Gastrocnemius medialis (tissue), 4 donors: ENCODE results near the gene ADARB2.

ENCODE experiments used
- POLR2A ChIP-seq, 2 donors: fragments of 450-650 bp; IDR thresholded peaks; one replicate each; pipeline ENCODE4 v1.6.1; 2017; ENCODE audit warnings: antibody characterized with exemption in 2 of 2, mild to moderate bottlenecking in 2 of 2, moderate library complexity in 2 of 2
- TF ChIP-seq, protein P1 (sequence below), 5 experiments: fragments of 450-650 bp in 3 of 5; fragments of 200-600 bp in 2 of 5; sonication (generic) in 2 of 5; IDR thresholded peaks in 4 of 5; conservative IDR thresholded peaks in 1 of 5; 1 replicate in 4 of 5; 2 replicates in 1 of 5; pipeline ENCODE4 v1.5.1; 2016 to 2019; ENCODE audit warnings: antibody characterized with exemption in 5 of 5, mild to moderate bottlenecking in 3 of 5, moderate library complexity in 3 of 5

DNA sequence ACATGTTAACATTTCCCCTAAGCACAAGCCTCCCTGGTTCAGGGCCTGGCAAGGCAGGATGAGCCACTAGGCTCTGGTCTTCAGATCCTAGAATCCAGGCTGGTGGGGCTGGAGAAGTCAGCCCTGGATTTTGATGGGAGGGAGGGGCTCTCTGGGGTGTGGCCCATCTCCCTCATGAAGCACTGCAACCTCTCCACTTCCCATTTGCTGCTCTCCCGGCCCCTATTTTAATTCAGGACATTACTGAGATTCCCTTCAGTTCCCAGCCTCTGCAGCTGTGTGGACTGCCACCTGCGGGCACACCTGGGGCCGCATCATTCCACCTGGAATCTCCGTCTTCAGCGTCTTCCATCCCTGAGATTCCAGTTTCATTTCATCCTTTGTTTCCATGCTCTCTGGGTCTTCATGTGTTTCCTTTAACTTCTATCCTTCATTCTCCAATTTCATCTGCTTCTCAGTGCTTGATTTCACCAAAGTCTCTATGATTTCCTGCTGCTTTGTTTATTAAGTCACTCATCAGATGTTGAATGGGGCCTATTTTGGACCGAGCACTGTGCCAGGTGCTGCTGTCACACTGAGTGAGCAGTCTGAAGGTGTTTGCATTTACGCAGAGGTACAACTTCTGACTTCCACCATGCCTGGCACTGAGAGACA, 427.6 kb downstream of the ADARB2 start:
- no peak for TF ChIP-seq POLR2A (IDR thresholded peaks at IDR 0.05)
- TF ChIP-seq, protein P1, sequence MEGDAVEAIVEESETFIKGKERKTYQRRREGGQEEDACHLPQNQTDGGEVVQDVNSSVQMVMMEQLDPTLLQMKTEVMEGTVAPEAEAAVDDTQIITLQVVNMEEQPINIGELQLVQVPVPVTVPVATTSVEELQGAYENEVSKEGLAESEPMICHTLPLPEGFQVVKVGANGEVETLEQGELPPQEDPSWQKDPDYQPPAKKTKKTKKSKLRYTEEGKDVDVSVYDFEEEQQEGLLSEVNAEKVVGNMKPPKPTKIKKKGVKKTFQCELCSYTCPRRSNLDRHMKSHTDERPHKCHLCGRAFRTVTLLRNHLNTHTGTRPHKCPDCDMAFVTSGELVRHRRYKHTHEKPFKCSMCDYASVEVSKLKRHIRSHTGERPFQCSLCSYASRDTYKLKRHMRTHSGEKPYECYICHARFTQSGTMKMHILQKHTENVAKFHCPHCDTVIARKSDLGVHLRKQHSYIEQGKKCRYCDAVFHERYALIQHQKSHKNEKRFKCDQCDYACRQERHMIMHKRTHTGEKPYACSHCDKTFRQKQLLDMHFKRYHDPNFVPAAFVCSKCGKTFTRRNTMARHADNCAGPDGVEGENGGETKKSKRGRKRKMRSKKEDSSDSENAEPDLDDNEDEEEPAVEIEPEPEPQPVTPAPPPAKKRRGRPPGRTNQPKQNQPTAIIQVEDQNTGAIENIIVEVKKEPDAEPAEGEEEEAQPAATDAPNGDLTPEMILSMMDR (IDR thresholded peaks at IDR 0.05 in 4 of 5, conservative IDR thresholded peaks at IDR 0.05 in 1 of 5): no peak
